Right ventricle myocardium superior (tissue), 1 donor: ENCODE results near the gene ZCCHC24. TPM values are rescaled to one million over a fixed set of nuclear protein-coding genes. Genes with fewer than 3 reads are reported as not detected.
A peak's percentile ranks its signal among the peaks of the same experiment; 100 is the strongest.

ENCODE experiments used
- ATAC-seq: fragments of 200-7000 bp; cut with Tn5 transposase; one replicate; pipeline ENCODE4 v1.9.1; 2020; ENCODE audit warnings: mild to moderate bottlenecking; ENCODE audit not compliant: poor library complexity
- DNase-seq: peaks from one replicate; pipeline ENCODE4 v3.0.0-alpha.2; 2020
- intact Hi-C: fragments of 100-400 bp; cut with DNase I; formaldehyde crosslinking; loops from one replicate; pipeline ENCODE4 v1.11.2; 2022
- total RNA-seq: library from RNA; stranded (reverse); fragmentation: NEBNext Ultra II Directional; extraction: Animal tissue kit (Norgen Biotek cat#: 25700); gene quantifications from one replicate; pipeline ENCODE4 v1.2.1, GENCODE V29; 2021
- donor health status: DM: no; HTN: yes; CAD: no; lungs with severe emphysema.

ZCCHC24 gene
- total RNA-seq, 1 donor from 2014 or later: 53.3 TPM

DNA sequence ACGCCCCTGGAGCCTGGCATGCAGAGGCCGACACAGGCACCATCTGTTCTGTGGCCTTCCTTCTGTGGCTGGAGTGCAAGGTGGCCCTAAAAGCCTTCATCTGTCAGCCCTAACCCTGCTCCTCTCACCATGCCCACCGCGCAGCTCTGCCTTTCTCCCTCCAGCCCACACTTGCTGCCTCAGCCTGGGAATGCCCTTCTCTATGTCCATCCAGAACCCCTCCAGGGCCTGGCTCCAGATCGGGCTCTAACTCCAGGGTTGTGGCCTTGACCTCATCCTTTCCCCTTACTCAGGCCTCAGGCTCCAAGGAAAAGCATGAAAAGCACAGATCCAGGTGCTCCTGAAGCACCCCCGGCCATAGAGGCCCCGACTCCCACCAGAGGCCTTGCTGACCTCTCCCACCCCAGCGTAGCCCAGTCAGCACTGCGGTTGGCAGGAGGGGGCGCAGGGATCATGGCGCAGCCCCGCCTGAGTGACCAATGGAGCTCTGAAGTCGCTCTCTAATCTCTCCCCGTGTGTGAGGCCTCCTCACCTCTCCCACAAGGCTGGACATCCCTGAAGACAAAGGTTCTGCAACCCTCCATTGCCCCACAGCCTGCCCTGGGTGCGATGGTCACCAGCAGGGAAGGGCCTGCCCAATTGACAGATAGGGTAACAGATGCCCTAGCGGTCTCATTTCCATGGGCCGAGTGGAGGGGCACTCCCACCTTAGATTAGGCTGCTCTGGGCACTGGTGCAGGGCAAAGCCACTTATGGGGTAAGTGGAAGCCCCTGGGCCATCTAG lies 9.2 kb downstream of the ZCCHC24 start:
- intact Hi-C loops: no loop called here
- ATAC-seq: peak; percentile 1
- DNase-seq: no peak

DNA sequence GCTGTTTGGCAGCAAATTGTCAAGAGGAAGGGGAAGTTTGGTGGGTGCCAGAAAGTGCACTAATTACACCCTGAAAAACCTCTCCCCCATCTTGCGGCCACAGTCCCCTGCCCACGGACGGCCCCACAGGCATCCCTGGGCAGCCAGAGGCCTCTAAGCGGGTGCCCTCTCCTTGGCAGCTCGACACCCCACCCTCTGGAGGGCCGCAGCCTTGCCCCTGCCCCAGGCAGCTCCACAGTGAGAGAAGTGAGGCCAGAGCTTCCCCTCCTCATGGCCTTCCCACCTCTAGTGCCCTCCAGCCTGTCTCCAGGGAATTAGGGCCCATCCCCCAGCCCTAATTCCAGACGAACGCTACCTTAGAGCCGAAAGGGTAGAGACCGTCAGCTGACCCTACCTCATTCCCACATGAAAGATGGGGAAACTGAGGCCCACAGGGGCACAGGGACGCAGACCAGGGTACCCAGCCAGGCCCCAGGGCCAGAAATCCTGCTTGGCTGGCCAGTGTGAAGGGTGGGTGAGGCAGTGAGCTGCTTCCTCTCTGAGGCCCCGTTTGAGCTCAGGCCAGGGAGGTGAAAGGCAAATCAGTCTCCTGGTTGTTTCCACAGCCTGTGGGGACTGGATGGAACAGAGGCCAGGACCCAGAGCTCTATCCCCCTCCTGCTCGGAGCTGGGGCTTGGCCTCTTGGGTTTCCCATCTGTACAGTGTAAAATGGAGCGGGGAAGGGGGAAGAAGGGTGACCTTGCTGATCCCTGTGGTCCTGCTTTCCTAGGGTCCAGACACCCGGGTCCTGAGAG lies 10.0 kb downstream of the ZCCHC24 start:
- intact Hi-C loops: no loop called here
- ATAC-seq (peak; percentile 69), DNase-seq (peak; percentile 66)

DNA sequence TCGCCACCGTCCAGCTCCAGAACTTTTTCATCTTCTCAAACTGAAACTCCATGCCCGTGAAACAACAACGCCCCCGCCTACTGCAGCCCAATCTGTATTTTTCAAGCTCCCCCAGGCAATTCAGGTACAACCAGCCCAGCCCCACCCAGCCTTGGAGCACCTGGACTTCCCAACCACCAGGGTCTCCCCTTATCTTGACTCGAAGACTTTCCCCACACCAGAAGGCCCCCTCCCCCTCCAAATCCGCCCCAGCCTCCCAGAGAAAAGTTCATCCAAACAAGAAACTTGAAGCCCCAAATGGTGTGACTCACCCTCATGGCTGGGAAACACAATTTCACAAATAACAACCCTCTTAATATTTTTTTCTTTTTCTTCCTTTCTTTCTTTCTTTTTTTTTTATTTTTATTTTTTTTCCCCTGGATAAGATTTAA lies 10.6 kb downstream of the ZCCHC24 start:
- intact Hi-C loops: no loop called here
- ATAC-seq: peak; percentile 5
- peak; percentile 54 for DNase-seq

DNA sequence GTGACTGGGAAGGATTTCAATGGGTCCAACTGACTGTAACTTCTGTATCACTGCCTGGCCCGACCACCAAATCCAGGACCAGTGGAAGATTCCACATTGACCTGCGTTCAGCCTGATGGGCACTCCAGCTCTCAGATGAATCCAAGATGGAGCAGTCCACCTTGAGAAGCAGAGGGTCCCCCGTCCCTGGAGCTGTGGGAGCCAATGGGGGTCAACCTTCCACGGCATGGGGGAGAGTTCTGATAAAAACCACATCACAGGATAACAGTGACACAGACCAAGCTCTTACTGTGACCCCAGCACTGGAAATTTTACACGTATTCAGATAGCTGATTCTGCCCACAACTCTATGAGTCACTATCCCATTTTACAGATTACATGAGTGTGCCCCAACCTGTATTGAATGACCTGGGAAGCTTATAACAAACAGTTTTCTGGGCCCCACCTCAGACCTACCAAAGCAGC lies 11.2 kb downstream of the ZCCHC24 start:
- DNase-seq (no peak), ATAC-seq (no peak)
- intact Hi-C loops: no loop called here

DNA sequence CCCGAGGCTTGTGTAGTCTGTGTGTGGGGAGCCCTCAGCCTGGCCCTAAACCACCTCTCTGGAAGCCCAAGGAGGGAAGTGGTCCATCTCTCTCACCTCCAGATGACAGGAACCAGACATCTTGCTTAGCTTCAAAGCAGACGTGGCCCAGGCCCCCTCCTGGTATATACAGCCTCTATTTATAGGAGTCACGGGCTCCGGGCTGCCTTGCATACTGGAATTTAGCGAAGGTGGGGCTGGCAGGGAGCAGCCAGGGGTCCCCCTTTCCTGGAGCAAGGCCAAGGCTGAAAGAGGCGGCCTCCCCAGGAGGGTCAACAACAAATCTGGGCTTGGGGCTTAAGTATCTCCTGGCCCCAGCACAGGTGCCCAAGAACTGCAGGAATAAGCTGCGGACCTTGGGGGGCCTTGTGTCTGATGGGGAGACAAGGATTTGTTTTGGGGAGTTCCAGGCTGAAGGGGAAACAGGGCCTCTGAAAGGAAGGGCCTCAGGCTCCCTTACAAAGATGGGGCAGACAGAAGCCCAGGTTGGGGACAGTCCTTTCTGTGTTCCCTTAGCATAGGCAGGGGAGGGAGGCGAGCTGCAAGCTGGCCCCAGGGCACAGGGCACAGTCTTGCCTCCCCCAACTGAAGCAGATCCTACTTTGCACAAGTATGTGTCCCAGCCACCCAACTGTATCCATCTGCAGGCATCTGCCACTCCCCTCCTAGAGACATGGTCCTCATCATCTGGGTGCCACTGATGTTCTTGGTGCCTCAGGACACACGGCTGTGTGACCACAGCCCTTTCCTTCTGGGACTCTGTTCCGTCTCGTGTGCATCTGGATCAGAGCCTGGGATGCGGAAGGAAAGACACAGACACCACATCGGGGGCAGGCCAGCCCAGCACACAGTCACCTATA lies 11.9 kb downstream of the ZCCHC24 start:
- intact Hi-C loops: no loop called here
- ATAC-seq: peak; percentile 38

DNA sequence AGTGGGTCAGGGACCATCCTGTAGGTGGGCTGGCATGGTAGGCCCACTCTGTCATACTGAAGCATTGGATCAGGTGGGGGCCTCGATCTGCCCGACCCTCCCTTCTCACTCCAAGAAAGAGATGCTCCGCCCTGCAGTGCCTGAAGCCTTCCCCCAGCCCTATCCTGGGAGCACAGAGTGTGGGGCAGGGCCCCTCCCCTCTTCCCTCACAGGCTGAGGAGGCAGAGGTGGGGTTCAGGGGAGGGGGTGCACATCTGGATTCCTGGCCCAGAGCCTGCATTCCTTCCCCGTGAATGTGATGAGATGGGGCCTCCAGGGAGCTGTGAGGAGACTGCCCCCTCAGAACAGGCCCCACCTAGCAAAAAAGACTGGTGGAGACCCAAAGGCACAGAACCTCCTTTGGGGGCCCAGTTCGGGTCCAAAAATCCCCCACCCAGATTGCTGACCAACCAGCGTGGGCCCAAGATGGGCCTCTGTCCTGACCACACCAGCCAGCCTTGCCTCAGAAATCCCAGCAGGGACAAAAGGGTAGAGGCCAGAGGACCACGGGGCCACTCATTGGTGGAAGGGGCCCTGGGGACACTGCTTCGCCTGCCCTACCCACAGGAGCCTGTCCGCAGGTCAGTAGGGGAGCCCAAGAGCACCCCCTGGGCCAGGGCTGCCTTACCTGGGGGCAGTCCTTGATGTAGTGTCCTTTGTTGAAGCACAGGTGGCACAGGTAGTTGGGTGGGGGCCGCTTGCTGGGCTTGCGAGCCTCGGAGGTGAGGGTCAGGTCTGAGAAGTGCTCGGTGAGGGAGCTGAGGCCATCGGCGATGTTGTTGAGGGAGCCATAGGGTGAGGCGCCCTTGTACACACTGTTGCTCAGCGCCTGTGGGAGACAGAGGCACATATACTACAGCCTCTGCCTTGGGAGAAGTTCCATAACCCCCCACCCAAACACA lies 13.3 kb downstream of the ZCCHC24 start:
- ATAC-seq (no peak), DNase-seq (no peak)
- intact Hi-C loops: no loop called here

More for the DNA sequence above, 11.9 kb downstream of the ZCCHC24 start:
- no peak for DNase-seq

DNA sequence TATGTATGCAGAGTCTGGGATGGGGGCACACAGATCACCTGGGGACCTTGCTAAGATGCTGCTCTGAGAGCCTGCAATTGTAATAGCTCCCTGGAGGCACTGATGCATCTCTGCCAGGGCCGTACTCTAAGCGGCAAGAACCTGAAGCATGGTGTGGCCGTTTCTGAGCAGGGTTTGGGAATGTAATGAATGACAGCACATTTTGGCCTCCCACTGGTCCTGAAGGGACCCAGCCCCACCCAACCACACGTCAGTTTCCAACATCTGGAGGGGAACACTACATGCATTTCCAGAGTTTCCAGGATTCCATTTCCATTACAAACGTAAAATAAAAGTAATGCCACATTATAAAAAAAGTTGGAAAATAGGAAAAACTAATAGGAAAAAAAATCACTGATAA lies 14.0 kb downstream of the ZCCHC24 start:
- no peak for ATAC-seq
- DNase-seq: no peak
- intact Hi-C loops: no loop called here

DNA sequence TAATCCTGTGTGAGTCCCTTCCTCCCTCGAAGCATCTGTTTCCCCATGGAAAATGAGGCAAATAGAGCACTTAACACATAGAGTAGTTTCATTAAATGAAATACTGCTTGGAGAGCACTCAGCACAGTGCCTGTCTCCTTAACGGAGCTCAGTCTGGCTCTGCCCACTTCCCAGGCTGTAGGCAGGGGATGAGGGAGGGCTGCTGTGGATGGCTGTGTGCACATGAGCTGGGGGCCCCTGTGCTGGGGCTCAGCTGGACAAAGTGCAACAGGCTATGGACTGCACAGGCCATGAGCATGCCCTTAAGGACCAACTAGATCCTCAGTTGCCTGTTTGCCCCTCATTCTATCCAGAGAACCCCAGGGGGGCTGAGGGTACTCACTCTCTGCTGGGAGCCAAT lies 14.5 kb downstream of the ZCCHC24 start:
- ATAC-seq (no peak), DNase-seq (no peak)
- intact Hi-C loops: no loop called here

DNA sequence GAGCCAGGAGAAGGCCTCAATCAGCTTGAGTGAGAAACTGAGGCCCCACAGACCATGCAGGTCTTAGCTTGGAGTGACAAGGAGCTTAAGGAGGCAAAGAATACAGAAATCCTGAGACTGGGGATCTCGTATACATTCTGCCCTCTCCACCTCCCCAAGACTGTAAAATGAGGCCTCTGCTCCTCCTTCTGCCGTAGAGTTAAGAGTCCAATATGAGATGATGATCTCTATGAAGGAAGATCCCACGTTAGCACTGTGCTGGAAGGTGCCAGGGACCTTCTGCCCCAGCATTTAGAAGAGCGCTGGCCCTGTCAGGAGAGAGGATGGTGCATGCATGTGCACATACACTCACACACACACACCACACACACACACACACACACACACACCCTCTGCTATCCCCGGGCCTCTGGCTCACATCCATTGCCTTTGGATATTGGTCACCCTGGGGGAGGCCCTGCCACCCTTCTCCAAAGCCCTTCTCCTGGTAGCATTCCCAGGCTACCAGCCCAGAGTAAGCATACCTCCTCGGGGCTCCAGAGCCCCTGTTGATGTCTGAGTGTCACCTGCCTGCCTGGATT lies 15.0 kb downstream of the ZCCHC24 start:
- ATAC-seq: no peak
- DNase-seq: no peak
- intact Hi-C loops: no loop called here

DNA sequence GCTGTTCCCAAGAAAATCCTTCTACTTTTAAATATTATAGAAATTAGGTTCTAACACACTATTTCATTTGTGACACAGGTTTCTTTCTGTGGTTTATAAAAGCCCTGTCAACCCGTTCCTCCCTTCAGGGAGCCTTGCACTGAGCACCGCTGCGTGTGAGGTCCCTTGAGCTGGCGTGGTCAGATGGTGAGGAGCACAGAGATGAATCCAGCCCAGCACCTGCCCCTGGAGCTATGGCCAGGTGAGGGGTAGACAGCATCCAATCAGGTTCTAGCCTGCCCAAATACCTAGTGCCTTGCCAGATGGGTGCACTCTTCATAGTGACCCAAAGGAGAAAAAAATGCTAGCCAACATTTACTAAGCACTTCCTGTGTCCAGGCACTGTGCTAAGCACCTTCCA lies 15.7 kb downstream of the ZCCHC24 start:
- DNase-seq: no peak
- intact Hi-C loops: no loop called here
- no peak for ATAC-seq

DNA sequence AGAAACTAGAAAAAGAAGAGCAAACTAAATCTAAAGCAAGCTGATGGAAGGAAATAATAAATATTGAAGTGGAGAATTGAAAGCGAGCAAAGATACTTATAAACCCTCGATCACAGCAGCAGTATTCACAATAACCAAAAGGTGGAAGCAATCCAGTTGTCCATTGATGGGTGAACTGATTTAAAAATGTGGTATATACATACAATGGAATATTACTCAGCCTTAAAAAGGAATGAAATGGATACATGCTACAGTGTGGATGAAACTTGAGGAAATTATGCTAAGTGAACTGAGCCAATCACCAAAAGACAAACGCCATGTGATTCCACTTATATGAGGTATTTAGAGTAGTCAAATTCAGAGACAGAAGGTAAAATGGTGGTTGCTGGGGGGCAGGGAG lies 17.5 kb downstream of the ZCCHC24 start:
- ATAC-seq (no peak), DNase-seq (no peak)
- intact Hi-C loops: no loop called here

DNA sequence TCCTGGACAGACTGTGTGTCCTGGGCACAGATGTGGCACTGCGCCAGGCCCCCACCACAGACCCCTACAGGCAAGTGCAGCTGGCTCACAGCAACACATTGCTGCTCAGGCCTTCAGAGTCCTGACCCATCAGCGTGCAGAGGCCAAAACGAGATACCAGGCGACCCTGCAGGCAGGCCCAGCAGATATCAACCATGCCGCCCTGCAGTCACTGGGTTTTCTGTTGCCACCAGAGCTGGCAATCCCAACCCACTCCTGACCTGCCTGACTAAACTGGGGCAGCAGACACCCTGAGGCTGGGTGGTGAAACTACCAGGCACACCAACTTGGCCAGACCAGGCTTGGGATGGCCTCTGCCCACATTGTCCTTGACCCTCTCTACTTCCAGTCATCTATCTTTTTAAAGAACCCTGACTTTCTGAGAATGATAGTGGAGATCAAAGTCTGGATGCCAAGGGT lies 20.3 kb downstream of the ZCCHC24 start:
- peak; percentile 39 for DNase-seq
- intact Hi-C loops: no loop called here
- ATAC-seq: peak; percentile 8

DNA sequence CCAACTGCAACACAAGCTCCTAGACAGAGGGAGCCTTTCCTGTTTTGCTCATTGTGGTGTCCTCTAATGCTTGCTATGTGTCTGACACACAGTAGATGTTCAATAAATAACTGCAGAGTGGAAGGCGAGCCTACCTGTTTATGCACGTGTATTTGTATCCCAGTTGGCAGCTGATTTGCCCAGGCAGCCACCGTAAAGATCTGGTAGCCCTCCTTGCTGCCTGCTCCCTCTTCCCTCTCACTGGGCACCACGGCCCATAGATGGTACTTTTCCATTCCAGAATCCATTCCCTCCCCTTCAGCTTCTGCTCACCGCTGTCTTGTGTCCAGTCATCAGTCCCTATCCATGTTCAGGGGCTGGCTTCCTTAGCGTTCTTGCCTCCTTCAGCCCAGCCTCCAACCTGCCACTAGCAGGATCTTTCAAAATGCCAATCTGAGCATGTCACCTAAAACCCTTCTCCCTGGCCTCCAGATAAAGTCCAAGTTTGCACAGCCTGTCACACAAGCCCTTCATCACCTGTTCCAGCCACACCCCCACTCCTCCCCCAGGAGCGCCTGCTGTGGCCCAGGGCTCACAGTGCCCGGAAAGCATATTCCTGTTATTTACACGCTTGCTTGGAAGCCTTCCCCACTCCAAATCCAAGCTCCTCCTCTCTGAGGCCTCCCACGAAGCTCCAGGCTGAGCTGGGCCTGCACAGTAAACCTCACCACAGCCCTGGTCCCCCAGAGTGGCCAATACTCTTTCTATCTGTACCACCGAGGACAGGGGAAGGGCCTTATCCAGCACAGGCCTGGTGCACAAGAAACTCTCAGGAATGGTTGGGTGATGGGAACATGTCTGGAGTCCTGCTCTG lies 21.0 kb downstream of the ZCCHC24 start:
- DNase-seq: peak; percentile 57
- intact Hi-C loops: no loop called here
- ATAC-seq: peak; percentile 69

DNA sequence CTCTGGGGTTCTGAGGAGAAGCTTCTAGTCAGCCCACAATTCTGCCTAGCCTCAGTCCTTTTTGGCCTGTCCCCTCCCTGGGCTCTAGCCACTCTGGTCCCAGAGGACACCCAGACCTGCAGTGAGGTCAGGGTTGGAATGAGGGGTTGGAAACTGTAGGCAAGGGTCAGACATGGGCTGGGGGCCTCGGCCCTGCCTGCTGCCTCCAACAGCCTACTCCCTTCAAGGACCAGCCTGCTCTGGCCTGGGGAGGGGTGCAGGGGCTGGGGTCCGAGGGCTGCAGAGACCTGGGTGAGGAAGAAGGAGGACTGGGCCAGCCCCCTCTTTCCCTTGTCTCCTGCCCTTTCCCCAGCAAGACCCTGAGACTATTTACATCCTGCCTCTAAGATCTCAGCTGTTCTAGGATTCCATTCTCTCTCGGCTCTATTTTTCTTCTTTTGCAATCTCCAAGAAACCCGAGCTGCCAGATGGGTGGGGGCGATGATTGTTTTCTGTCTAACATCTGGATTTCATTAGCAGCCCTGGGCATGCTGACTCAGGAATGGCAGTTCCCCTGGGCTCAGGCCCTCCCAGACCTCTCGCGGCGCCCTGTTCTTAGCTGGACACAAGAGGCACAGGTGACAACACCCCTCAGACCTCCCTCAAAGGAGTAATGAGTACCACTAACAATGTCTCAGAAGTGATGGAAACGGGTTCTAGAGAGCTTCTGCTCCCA lies 23.1 kb downstream of the ZCCHC24 start:
- ATAC-seq: peak; percentile 50

DNA sequence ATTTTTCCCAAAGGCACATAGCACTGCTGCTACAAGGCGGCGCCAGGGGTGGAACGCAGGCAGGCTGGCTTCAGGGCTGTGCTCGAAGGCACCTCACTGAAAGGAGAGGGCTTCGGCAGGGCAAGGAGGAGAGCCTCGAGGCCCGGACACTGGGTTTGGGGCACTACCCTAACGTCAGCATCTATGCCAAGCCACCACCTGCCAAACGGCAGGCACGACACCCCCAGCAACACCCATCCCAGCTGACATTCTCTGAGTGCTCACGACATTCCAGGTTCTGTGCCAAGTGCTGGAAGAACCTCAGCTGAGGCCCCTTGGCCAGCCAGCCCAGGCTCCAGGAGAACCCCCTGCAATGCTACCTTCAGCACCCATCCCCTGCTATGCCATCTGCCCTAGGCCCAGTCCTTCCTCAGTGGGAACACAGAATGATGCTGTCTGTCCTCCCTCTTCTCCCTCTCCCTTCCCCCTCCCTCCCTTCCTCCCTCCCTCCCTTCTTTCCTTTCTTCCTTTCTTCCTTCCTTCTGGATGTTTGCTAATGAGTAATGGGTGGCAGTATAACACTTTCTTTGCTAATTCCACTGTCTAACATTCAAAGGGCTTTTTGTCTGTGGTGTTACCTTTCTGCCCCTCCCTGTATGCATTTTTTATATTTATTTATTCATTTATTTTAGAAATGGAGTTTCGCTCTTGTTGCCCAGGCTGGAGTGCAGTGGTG lies 24.3 kb downstream of the ZCCHC24 start:
- ATAC-seq (peak; percentile 43), DNase-seq (peak; percentile 56)
- intact Hi-C loops: no loop called here

More for the DNA sequence above, 23.1 kb downstream of the ZCCHC24 start:
- DNase-seq: peak; percentile 81
- intact Hi-C loops: no loop called here
